Measurements from ENCODE around the gene METRNL.

METRNL gene

GRCh38 chr17:83125515-83126274 is 46.3 kb downstream of the METRNL start:
- TF ChIP-seq CTCF (IDR thresholded peaks at IDR 0.05; ENCODE audit: extremely low read depth, missing control alignments) = no peak
- no peak for DNase-seq (ENCODE audit: low spot score)

- TF ChIP-seq CTCF (IDR thresholded peaks at IDR 0.05; ENCODE audit: extremely low read depth, missing control alignments) = no peak
- DNase-seq (ENCODE audit: low spot score) = no peak
Measured at GRCh38 chr17:83126275-83126811, 46.9 kb downstream of the METRNL start.

- no peak for DNase-seq (ENCODE audit: low spot score)
- no peak for TF ChIP-seq CTCF (IDR thresholded peaks at IDR 0.05; ENCODE audit: extremely low read depth, missing control alignments)
Measured at GRCh38 chr17:83127431-83128160, 48.2 kb downstream of the METRNL start.

- no peak for TF ChIP-seq CTCF (IDR thresholded peaks at IDR 0.05; ENCODE audit: extremely low read depth, missing control alignments)
- no peak for DNase-seq (ENCODE audit: low spot score)
Measured at GRCh38 chr17:83128306-83129240, 49.2 kb downstream of the METRNL start.

GRCh38 chr17:83129676-83130075 is 50.3 kb downstream of the METRNL start:
- DNase-seq (ENCODE audit: low spot score) = no peak
- TF ChIP-seq CTCF (IDR thresholded peaks at IDR 0.05; ENCODE audit: extremely low read depth, missing control alignments) = no peak

GRCh38 chr17:83131401-83132011 is 52.1 kb downstream of the METRNL start:
- TF ChIP-seq CTCF (IDR thresholded peaks at IDR 0.05; ENCODE audit: extremely low read depth, missing control alignments) = no peak
- DNase-seq (ENCODE audit: low spot score) = no peak
